Measurements from ENCODE around the gene PPT1.
"Not testable (repeated sequence)": the region's sequence is repeated elsewhere in the genome, so short reads cannot be mapped to it uniquely, and the experiment has no call there.

PPT1 gene

DNA sequence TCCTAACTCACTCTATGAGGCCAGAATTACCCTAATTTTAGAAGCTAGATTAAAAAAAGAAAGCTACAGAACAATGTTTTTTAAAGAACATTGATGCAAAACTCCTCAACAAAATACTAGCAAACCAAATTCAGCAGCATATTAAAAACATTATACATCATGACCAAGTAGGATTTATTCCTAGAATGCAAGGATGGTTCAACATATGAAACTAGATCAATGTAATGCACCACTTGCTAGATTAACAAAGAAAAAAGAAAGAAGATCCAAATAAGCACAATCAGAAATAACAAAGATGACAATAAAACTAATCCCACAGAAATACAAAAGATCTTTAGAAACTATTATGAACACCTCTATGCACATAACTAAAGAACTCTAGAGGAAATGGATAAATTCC lies 13.3 kb upstream of the PPT1 start:
- no peak for ATAC-seq (replicated peaks; ENCODE audit: extremely low read depth, poor library complexity, severe bottlenecking)

GRCh38 chr1:40107290-40107959 lies 10.4 kb upstream of the PPT1 start:
- no peak for ATAC-seq (replicated peaks; ENCODE audit: extremely low read depth, poor library complexity, severe bottlenecking)
- peaks cover 2% of the 10 kb centered on the region for H3K36me3 Mint-ChIP-seq (ENCODE audit: insufficient read depth)
- H3K27ac Mint-ChIP-seq (ENCODE audit: low read depth): no peak overlapping the region
- H3K27me3 Mint-ChIP-seq: peaks cover 54% of the 10 kb centered on the region
- H3K4me1 Mint-ChIP-seq: no peaks in the 10 kb centered on the region
- H3K4me3 Mint-ChIP-seq: no peak overlapping the region
- DNase-seq (ENCODE audit: low spot score in 2 of 2): no peak
- H3K9me3 Mint-ChIP-seq: peaks cover 5% of the 10 kb centered on the region

More for the DNA sequence above, 13.3 kb upstream of the PPT1 start:
- Mint-ChIP-seq H3K4me3 (no peak overlapping the region), H3K36me3 (ENCODE audit: insufficient read depth) (peaks cover 2% of the 10 kb centered on the region), H3K27ac (ENCODE audit: low read depth) (no peak overlapping the region), H3K4me1 (no peaks in the 10 kb centered on the region), H3K27me3 (peaks cover 75% of the 10 kb centered on the region), H3K9me3 (peaks cover 5% of the 10 kb centered on the region)
- no peak for DNase-seq (ENCODE audit: low spot score in 2 of 2)

GRCh38 chr1:40105028-40105427 lies 8.0 kb upstream of the PPT1 start:
- Mint-ChIP-seq H3K4me3 (no peak overlapping the region), H3K9me3 (no peaks in the 10 kb centered on the region), H3K27ac (ENCODE audit: low read depth) (no peak overlapping the region), H3K27me3 (peaks cover 30% of the 10 kb centered on the region), H3K4me1 (no peaks in the 10 kb centered on the region), H3K36me3 (ENCODE audit: insufficient read depth) (peaks cover 2% of the 10 kb centered on the region)
- DNase-seq (ENCODE audit: low spot score in 2 of 2) (no peak), ATAC-seq (replicated peaks; ENCODE audit: extremely low read depth, poor library complexity, severe bottlenecking) (no peak)

DNA sequence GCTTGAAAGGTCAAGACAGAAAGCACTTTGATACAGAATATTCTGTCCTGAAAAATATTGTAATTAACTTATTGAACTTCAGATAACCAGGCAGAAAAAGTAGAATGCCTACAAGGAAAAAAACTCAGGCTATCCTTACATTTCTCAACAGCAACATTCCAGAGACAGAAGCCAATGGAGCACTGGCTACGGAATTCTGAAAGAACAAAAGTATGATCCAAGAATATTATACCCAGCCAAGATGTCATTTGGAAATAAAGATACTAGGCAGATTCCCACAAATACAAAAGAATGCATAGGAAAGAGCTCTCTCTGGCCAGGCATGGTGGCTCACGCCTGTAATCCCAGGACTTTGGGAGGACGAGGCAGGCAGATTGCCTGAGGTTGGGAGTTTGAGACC lies 5.8 kb upstream of the PPT1 start:
- no peaks in the 10 kb centered on the region for H3K4me1 Mint-ChIP-seq
- H3K4me3 Mint-ChIP-seq: no peak overlapping the region
- no peak for ATAC-seq (replicated peaks; ENCODE audit: extremely low read depth, poor library complexity, severe bottlenecking)
- no peaks in the 10 kb centered on the region for H3K9me3 Mint-ChIP-seq
- DNase-seq (ENCODE audit: low spot score in 2 of 2): no peak
- H3K27me3 Mint-ChIP-seq: peaks cover 8% of the 10 kb centered on the region
- H3K27ac Mint-ChIP-seq (ENCODE audit: low read depth): peak overlapping the region; percentile 11
- H3K36me3 Mint-ChIP-seq (ENCODE audit: insufficient read depth): peaks cover 2% of the 10 kb centered on the region

GRCh38 chr1:40102038-40102437 lies 5.0 kb upstream of the PPT1 start:
- H3K4me1 Mint-ChIP-seq: peaks cover 8% of the 10 kb centered on the region
- DNase-seq (ENCODE audit: low spot score in 2 of 2) (no peak), ATAC-seq (replicated peaks; ENCODE audit: extremely low read depth, poor library complexity, severe bottlenecking) (no peak)
- no peak overlapping the region for H3K27ac Mint-ChIP-seq (ENCODE audit: low read depth)
- H3K36me3 Mint-ChIP-seq (ENCODE audit: insufficient read depth): peaks cover 3% of the 10 kb centered on the region
- H3K27me3 Mint-ChIP-seq: no peaks in the 10 kb centered on the region
- H3K9me3 Mint-ChIP-seq: no peaks in the 10 kb centered on the region
- no peak overlapping the region for H3K4me3 Mint-ChIP-seq

DNA sequence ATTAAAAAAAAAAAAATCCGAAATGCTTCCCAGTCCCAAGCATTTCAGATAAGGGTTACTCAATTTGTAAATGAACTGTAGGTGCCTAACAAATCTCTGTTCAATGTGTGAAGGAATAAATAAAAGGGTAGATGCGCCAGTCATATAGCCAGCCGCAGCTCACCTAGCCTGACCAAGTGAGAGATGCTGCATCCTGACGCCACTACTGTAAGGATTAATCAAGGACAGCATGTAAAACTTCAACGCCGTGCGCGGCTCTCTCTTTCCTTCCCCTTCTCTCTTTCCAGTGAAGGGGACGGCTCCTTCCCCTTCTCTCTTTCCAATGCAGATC lies 441 bp downstream of the PPT1 start:
- Mint-ChIP-seq H3K4me1 (peaks cover 34% of the 10 kb centered on the region), H3K4me3 (peak overlapping the region; percentile 89), H3K36me3 (ENCODE audit: insufficient read depth) (peaks cover 10% of the 10 kb centered on the region), H3K9me3 (no peaks in the 10 kb centered on the region), H3K27ac (ENCODE audit: low read depth) (peak overlapping the region; percentile 95), H3K27me3 (no peaks in the 10 kb centered on the region)
- DNase-seq (ENCODE audit: low spot score in 2 of 2) (no peak), ATAC-seq (replicated peaks; ENCODE audit: extremely low read depth, poor library complexity, severe bottlenecking) (peak; percentile 62)

DNA sequence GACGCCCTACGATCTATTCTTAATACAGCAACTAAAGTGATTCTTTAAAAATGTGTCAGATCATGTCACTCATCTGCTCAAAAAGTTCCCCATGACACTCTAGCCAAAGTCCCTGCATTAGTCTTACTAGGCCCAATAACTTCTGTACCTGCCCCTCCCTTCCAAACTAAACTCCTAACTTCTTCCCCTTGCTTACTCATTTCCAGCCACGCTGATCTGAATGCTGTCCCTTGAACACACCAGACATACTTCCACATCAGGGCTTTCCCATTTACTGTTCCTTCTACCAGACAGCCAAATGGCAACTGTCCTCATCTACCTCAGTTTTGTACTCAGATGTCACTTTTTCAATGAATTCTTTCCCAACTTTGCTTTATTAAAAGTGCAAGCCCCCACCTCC lies 1.2 kb downstream of the PPT1 start:
- no peak for DNase-seq (ENCODE audit: low spot score in 2 of 2)
- ATAC-seq (replicated peaks; ENCODE audit: extremely low read depth, poor library complexity, severe bottlenecking): no peak
- Mint-ChIP-seq H3K36me3 (ENCODE audit: insufficient read depth) (peaks cover 16% of the 10 kb centered on the region), H3K27me3 (no peaks in the 10 kb centered on the region), H3K4me3 (no peak overlapping the region), H3K4me1 (peaks cover 34% of the 10 kb centered on the region), H3K9me3 (no peaks in the 10 kb centered on the region), H3K27ac (ENCODE audit: low read depth) (peak overlapping the region; percentile 95)

- H3K27ac Mint-ChIP-seq (ENCODE audit: low read depth): no peak overlapping the region
Measured at GRCh38 chr1:40094466-40095110, 2.5 kb downstream of the PPT1 start.

GRCh38 chr1:40092706-40093639 lies 4.1 kb downstream of the PPT1 start:
- Mint-ChIP-seq H3K27ac (ENCODE audit: low read depth) (peak overlapping the region; percentile 59), H3K36me3 (ENCODE audit: insufficient read depth) (peaks cover 30% of the 10 kb centered on the region), H3K4me1 (peaks cover 34% of the 10 kb centered on the region), H3K27me3 (no peaks in the 10 kb centered on the region), H3K9me3 (no peaks in the 10 kb centered on the region), H3K4me3 (no peak overlapping the region)
- no peak for ATAC-seq (replicated peaks; ENCODE audit: extremely low read depth, poor library complexity, severe bottlenecking)
- no peak for DNase-seq (ENCODE audit: low spot score in 2 of 2)

More at GRCh38 chr1:40094466-40095110, 2.5 kb downstream of the PPT1 start:
- Mint-ChIP-seq H3K36me3 (ENCODE audit: insufficient read depth) (peaks cover 21% of the 10 kb centered on the region), H3K4me1 (peaks cover 34% of the 10 kb centered on the region), H3K9me3 (no peaks in the 10 kb centered on the region), H3K4me3 (no peak overlapping the region), H3K27me3 (no peaks in the 10 kb centered on the region)
- DNase-seq (ENCODE audit: low spot score in 2 of 2) (no peak), ATAC-seq (replicated peaks; ENCODE audit: extremely low read depth, poor library complexity, severe bottlenecking) (no peak)

DNA sequence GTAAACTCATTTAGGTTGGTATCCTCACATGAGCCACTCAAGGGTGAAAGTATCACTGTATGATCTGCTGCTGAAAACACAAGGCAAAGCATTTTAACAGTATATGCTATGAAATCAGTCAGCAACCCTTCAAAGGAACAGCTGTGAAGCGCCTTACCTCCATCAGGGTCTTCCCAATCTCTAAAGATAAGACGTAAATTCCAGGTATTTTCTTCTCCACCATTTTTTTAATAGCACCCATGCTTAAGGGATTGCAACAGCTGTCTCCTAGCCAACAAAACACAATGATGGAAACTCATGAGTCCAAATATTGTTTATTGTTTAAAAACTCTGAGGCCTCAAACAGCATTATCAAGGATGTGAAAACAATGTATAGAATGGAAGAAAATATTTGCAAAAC lies 4.8 kb downstream of the PPT1 start:
- Mint-ChIP-seq H3K4me3 (no peak overlapping the region), H3K27ac (ENCODE audit: low read depth) (no peak overlapping the region), H3K27me3 (no peaks in the 10 kb centered on the region), H3K36me3 (ENCODE audit: insufficient read depth) (peaks cover 30% of the 10 kb centered on the region), H3K9me3 (no peaks in the 10 kb centered on the region), H3K4me1 (peaks cover 28% of the 10 kb centered on the region)
- no peak for ATAC-seq (replicated peaks; ENCODE audit: extremely low read depth, poor library complexity, severe bottlenecking)
- no peak for DNase-seq (ENCODE audit: low spot score in 2 of 2)

- DNase-seq (ENCODE audit: low spot score in 2 of 2) (no peak), ATAC-seq (replicated peaks; ENCODE audit: extremely low read depth, poor library complexity, severe bottlenecking) (no peak)
- H3K4me1 Mint-ChIP-seq: peaks cover 15% of the 10 kb centered on the region
- H3K27ac Mint-ChIP-seq (ENCODE audit: low read depth): no peak overlapping the region
- H3K36me3 Mint-ChIP-seq (ENCODE audit: insufficient read depth): peaks cover 33% of the 10 kb centered on the region
- H3K4me3 Mint-ChIP-seq: no peak overlapping the region
- no peaks in the 10 kb centered on the region for H3K9me3 Mint-ChIP-seq
- H3K27me3 Mint-ChIP-seq: no peaks in the 10 kb centered on the region
Measured at GRCh38 chr1:40090652-40091355, 6.2 kb downstream of the PPT1 start.

DNA sequence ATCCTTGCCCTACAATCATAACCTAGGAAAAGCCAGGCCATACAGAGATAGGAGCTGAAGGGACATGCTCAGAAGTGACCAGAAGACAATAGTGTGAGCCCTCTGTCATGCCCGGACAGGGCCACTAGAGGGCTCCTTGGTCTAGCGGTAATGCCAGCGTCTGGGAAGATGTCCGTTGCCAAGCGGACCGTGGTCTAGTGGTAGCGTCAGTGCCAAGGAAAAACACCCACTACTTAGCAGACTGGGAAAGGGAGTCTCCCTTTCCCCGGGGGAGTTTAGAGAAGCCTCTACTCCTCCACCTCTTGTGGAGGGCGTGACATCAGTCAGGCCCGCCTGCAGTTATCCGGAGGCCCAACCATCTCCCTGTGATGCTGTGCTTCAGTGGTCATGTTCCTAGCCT lies 12.3 kb downstream of the PPT1 start:
- H3K9me3 Mint-ChIP-seq; DNase-seq (ENCODE audit: low spot score in 2 of 2); H3K27ac Mint-ChIP-seq (ENCODE audit: low read depth); H3K4me3 Mint-ChIP-seq; H3K27me3 Mint-ChIP-seq; ATAC-seq (replicated peaks; ENCODE audit: extremely low read depth, poor library complexity, severe bottlenecking); H3K4me1 Mint-ChIP-seq: not testable (repeated sequence)
- H3K36me3 Mint-ChIP-seq (ENCODE audit: insufficient read depth): peaks cover 24% of the 10 kb centered on the region

Measured in central memory CD8-positive, alpha-beta T cell (primary cell).